GM12878 (cell line): ENCODE data around the gene RPL22L1. TPM values are rescaled to one million over a fixed set of nuclear protein-coding genes. Genes with fewer than 3 reads are reported as not detected.
A peak's percentile ranks its signal among the peaks of the same experiment; 100 is the strongest.

Experiments used
- CHD2 ChIP-seq: IDR thresholded peaks from 2 replicates; pipeline ENCODE4 v1.6.1; 2011; ENCODE audit warnings: low read depth, low read length, improper control_type of control experiment, borderline replicate concordance
- CHD4 ChIP-seq: fragments of 200-600 bp; sonication (generic); IDR thresholded peaks from 2 replicates; pipeline ENCODE4 v1.6.1; 2016; ENCODE audit warnings: mild to moderate bottlenecking
- CREB1 ChIP-seq: IDR thresholded peaks from 2 replicates; pipeline ENCODE4 v1.6.1; 2012; ENCODE audit warnings: low read depth, mild to moderate bottlenecking, inconsistent platforms
- E4F1 ChIP-seq: fragments of 450-650 bp; IDR thresholded peaks from 2 replicates; pipeline ENCODE4 v1.6.1; 2018; ENCODE audit warnings: borderline replicate concordance, mild to moderate bottlenecking; ENCODE audit not compliant: partially characterized antibody
- EZH2 ChIP-seq: IDR thresholded peaks from 2 replicates; pipeline ENCODE4 v1.6.1; 2012; ENCODE audit warnings: low read depth, mild to moderate bottlenecking, control low read depth, inconsistent platforms, low read length, borderline replicate concordance; ENCODE audit not compliant: control insufficient read depth
- FOXK2 ChIP-seq: fragments of 450-650 bp; IDR thresholded peaks from 2 replicates; pipeline ENCODE4 v1.6.1; 2017; ENCODE audit warnings: mild to moderate bottlenecking, moderate library complexity
- GABPA ChIP-seq: IDR thresholded peaks from 2 replicates; pipeline ENCODE4 v1.6.1; 2014; ENCODE audit warnings: antibody characterized with exemption, low read depth, mild to moderate bottlenecking, inconsistent platforms
- HDGF ChIP-seq: fragments of 450-650 bp; IDR thresholded peaks from 2 replicates; pipeline ENCODE4 v1.6.1; 2016; ENCODE audit warnings: antibody characterized with exemption
- IRF4 ChIP-seq: IDR thresholded peaks from 2 replicates; pipeline ENCODE4 v1.6.1; 2011; ENCODE audit warnings: low read depth, low read length
- JUNB ChIP-seq: IDR thresholded peaks from 2 replicates; pipeline ENCODE4 v1.6.1; 2016; ENCODE audit warnings: antibody characterized with exemption, mild to moderate bottlenecking
- JUND ChIP-seq: IDR thresholded peaks from 2 replicates; pipeline ENCODE4 v1.6.1; 2012; ENCODE audit warnings: low read depth, mild to moderate bottlenecking, low read length, improper control_type of control experiment, moderate library complexity
- MLLT1 ChIP-seq: fragments of 450-650 bp; IDR thresholded peaks from 2 replicates; pipeline ENCODE4 v1.6.1; 2016; ENCODE audit warnings: mild to moderate bottlenecking
- NFIC ChIP-seq: IDR thresholded peaks from 2 replicates; pipeline ENCODE4 v1.6.1; 2012; ENCODE audit warnings: low read depth, mild to moderate bottlenecking, inconsistent platforms, low read length, moderate library complexity
- NR2C1 ChIP-seq: fragments of 450-650 bp; IDR thresholded peaks from 2 replicates; pipeline ENCODE4 v1.6.1; 2017; ENCODE audit warnings: antibody characterized with exemption, mild to moderate bottlenecking, moderate library complexity
- PAX8 ChIP-seq: fragments of 450-650 bp; IDR thresholded peaks from 2 replicates; pipeline ENCODE4 v1.6.1; 2017; ENCODE audit warnings: mild to moderate bottlenecking, moderate library complexity
- PKNOX1 ChIP-seq: fragments of 450-650 bp; IDR thresholded peaks from 2 replicates; pipeline ENCODE4 v1.6.1; 2016; ENCODE audit warnings: mild to moderate bottlenecking
- RFX5 ChIP-seq: IDR thresholded peaks from 2 replicates; pipeline ENCODE4 v1.6.1; 2011; ENCODE audit warnings: low read depth, low read length, improper control_type of control experiment
- SIN3A ChIP-seq: IDR thresholded peaks from 2 replicates; pipeline ENCODE4 v1.6.1; 2012; ENCODE audit warnings: low read depth, low read length, improper control_type of control experiment
- STAT1 ChIP-seq: fragments of 450-650 bp; conservative IDR thresholded peaks from 2 replicates; pipeline ENCODE4 v1.6.1; 2014; ENCODE audit warnings: antibody characterized with exemption, mild to moderate bottlenecking
- polyA plus RNA-seq, 11 experiments: library from polyadenylated mRNA; depleted of rRNA in 4 of 11; unstranded in 6 of 11; stranded (reverse) in 5 of 11; fragments of >200 nt; fragmentation: Nextera tagmentation in 4 of 11; fragmentation: Illumina TruSeq in 1 of 11; extraction: Ambion mirVana in 4 of 11; extraction: Trizol in 1 of 11; gene quantifications; 1 replicate in 1 of 11; 2 replicates in 10 of 11; pipeline versions ENCODE4 v1.2.1 to v1.2.3, GENCODE V29; 2011 to 2016; ENCODE audit warnings: inconsistent platforms in 2 of 11, missing spikeins in 2 of 11, low read depth in 1 of 11
- total RNA-seq, 4 experiments: library from RNA; depleted of rRNA in 3 of 4; stranded (reverse); fragments of >200 nt in 3 of 4; fragmentation: Illumina TruSeq in 1 of 4; extraction: Trizol in 1 of 4; gene quantifications; 2 replicates each; pipeline versions ENCODE4 v1.2.1 to v1.2.3, GENCODE V29; 2013 to 2021
- TF ChIP-seq, protein P1 (sequence below): IDR thresholded peaks from 2 replicates; pipeline ENCODE4 v1.6.1; 2012; ENCODE audit warnings: low read depth, low read length, improper control_type of control experiment
- TF ChIP-seq, protein P2 (sequence below): fragments of 150-350 bp; IDR thresholded peaks from 2 replicates; pipeline ENCODE4 v1.6.1; 2016; ENCODE audit warnings: low read depth, low read length

Gene RPL22L1
- total and polyA plus RNA-seq, 10 of the 15 experiments (the other 5 are each of a cell fraction or from before 2014, with no cell fraction given) = 203 to 803 (median 422) TPM

DNA sequence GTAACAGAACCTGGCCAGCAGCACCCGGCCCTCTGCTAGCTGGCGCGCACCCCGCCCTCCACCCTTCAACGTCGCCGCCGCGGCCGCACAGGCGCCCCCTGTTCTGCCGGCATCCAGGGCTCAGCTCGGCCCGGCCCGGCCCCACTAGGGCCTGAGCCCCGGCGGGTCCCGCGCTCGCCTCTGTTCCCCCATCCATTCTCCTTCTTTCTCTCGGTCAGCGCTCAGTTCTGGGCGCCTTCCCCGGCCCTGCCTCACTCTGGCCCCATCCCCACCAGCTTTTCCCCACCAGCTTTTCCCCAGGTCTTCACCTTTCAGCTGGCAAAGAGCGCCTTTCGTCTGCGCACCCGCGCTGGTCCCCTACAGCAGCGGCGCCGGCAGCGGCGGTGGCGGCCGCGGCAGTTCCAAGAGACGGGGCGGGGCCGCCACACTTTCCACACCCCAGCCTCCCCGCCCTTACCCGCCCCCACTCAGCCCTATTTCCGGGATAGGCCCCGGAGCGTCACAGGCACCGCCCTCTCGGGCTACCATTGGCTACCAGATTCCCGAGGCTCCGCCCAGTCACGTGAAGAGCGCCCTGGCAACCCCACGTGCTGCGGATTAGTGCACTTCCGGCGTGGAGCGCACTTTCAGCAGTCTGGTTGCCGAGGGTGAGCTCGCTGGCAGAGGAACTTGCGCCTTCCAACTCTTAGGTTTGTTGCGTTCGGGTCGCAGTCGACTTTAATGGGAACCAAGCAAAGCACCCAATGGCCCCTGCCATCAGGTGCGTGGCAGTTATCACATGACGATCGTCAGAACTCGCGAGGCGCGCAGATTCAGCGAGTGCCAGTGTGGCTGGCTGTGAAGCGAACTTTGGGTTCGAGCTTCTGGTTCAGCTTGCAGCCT lies 38.5 kb upstream of the RPL22L1 start, which contains the start of gene EIF5A2 (continued):
- TF ChIP-seq NR2C1 = no peak
- no peak for TF ChIP-seq SIN3A
- TF ChIP-seq FOXK2 = no peak
- TF ChIP-seq CREB1 = no peak; the same call in 1 of the 2 replicates
- no peak for TF ChIP-seq CHD4
- no peak for TF ChIP-seq MLLT1
- no peak for TF ChIP-seq HDGF
- TF ChIP-seq GABPA = no peak
- TF ChIP-seq PAX8 = no peak
- TF ChIP-seq JUNB = no peak
- TF ChIP-seq, protein P1, sequence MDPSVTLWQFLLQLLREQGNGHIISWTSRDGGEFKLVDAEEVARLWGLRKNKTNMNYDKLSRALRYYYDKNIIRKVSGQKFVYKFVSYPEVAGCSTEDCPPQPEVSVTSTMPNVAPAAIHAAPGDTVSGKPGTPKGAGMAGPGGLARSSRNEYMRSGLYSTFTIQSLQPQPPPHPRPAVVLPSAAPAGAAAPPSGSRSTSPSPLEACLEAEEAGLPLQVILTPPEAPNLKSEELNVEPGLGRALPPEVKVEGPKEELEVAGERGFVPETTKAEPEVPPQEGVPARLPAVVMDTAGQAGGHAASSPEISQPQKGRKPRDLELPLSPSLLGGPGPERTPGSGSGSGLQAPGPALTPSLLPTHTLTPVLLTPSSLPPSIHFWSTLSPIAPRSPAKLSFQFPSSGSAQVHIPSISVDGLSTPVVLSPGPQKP = peak; percentile 54; the same call in 1 of the 2 replicates
- TF ChIP-seq CHD2 = no peak
- no peak for TF ChIP-seq STAT1
- no peak for TF ChIP-seq PKNOX1
- no peak for TF ChIP-seq JUND
- TF ChIP-seq IRF4 = no peak
- no peak for TF ChIP-seq RFX5
- no peak for TF ChIP-seq EZH2
- TF ChIP-seq E4F1 = no peak
- TF ChIP-seq NFIC = no peak
- TF ChIP-seq, protein P2, sequence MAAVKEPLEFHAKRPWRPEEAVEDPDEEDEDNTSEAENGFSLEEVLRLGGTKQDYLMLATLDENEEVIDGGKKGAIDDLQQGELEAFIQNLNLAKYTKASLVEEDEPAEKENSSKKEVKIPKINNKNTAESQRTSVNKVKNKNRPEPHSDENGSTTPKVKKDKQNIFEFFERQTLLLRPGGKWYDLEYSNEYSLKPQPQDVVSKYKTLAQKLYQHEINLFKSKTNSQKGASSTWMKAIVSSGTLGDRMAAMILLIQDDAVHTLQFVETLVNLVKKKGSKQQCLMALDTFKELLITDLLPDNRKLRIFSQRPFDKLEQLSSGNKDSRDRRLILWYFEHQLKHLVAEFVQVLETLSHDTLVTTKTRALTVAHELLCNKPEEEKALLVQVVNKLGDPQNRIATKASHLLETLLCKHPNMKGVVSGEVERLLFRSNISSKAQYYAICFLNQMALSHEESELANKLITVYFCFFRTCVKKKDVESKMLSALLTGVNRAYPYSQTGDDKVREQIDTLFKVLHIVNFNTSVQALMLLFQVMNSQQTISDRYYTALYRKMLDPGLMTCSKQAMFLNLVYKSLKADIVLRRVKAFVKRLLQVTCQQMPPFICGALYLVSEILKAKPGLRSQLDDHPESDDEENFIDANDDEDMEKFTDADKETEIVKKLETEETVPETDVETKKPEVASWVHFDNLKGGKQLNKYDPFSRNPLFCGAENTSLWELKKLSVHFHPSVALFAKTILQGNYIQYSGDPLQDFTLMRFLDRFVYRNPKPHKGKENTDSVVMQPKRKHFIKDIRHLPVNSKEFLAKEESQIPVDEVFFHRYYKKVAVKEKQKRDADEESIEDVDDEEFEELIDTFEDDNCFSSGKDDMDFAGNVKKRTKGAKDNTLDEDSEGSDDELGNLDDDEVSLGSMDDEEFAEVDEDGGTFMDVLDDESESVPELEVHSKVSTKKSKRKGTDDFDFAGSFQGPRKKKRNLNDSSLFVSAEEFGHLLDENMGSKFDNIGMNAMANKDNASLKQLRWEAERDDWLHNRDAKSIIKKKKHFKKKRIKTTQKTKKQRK = no peak
